ENCODE results near the gene EFHD1.
A peak's percentile ranks its signal among the peaks of the same experiment; 100 is the strongest.

The EFHD1 gene

DNA sequence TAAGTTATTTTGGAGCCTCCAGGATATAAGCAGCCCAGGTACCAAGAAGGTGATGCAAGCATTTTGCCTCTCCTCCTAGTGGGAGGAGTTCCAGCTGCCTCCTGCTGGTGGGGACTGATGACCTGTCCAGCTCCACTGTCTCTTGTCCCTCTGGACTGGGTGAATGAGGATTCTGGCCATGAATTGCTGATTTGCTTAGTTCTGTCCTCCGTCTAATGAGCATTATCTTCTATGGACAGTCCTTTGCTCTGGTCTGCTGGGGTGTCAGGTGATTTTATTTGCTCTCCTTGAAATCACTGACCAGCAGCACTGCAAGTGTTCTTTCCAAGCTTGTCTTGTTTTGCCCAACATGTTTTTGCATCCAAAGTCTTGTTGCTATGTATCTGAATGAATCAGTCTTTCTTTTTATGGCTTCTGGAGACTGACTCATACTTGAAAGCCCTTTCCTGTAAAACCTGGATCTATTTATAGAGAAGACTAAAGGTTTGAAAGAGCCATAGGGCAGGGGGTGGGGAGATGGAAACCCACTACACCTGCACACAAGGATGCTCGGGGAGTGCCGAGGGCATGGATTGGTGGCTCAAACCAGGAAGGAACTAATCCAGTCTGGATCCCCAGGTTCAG lies 40.5 kb upstream of the EFHD1 start:
- DNase-seq (ENCODE audit: low read depth): peak; percentile 83
- H3K4me3 ChIP-seq (ENCODE audit: control insufficient read depth, low read depth, low read length): no peak overlapping the region
- TF ChIP-seq, protein P1, sequence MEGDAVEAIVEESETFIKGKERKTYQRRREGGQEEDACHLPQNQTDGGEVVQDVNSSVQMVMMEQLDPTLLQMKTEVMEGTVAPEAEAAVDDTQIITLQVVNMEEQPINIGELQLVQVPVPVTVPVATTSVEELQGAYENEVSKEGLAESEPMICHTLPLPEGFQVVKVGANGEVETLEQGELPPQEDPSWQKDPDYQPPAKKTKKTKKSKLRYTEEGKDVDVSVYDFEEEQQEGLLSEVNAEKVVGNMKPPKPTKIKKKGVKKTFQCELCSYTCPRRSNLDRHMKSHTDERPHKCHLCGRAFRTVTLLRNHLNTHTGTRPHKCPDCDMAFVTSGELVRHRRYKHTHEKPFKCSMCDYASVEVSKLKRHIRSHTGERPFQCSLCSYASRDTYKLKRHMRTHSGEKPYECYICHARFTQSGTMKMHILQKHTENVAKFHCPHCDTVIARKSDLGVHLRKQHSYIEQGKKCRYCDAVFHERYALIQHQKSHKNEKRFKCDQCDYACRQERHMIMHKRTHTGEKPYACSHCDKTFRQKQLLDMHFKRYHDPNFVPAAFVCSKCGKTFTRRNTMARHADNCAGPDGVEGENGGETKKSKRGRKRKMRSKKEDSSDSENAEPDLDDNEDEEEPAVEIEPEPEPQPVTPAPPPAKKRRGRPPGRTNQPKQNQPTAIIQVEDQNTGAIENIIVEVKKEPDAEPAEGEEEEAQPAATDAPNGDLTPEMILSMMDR (IDR thresholded peaks at IDR 0.05; ENCODE audit: control insufficient read depth, insufficient read depth, low read depth, low read length, missing control alignments): peak; percentile 13

DNA sequence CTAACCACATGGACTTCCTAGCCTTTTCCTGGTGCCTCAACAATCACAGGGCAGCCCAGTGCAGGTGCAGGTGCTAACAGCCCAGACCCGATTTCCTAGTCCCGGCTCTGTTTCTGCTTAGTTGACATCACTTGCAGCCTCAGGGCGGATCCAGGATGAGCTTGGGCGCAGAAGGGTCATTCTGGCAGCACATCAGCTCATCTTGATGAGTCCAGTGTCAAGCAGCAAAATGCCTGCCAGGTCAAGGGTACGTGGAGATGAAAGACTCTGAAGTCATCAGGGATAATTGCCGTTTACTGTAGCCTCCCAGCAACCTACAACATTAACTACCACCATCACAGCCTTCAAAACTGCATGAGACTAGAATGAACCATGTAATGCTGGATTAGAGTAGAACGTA lies 39.4 kb upstream of the EFHD1 start:
- H3K4me3 ChIP-seq (ENCODE audit: control insufficient read depth, low read depth, low read length): no peak overlapping the region
- no peak for DNase-seq (ENCODE audit: low read depth)
- TF ChIP-seq, protein P1 (IDR thresholded peaks at IDR 0.05; ENCODE audit: control insufficient read depth, insufficient read depth, low read depth, low read length, missing control alignments): no peak

DNA sequence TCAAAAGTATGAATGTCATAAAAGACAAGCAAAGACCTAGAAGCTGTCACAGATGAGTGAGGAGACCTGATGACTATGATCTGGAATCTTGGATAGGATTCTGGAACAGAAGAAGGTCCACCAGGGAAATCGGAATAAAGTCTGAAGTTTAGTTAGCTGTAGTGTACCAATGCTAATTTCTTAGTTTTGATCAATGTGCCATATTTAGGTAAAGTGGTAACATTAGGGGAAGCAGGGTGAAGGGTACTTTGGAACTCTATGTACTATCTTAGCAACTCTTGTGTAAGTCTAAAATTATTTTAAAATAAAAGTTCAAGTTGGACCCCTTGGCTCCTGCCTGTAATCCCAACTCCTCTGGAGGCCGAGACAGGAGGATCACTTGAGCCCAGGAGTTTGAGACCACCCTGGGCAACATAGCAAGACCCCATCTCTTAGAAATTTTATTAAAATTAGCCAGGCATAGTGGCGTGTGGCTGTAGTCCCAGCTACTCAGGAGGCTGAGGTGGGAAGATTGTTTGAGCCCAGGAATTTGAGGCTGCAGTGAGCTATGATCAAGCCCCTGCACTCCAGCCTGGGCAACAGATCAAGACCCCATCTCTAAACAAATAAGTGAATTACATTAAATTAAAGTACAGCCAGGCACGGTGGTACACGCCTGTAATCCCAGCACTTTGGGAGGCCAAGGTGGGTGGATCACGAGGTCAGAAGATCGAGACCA lies 35.9 kb upstream of the EFHD1 start:
- H3K4me3 ChIP-seq (ENCODE audit: control insufficient read depth, low read depth, low read length): no peak overlapping the region
- TF ChIP-seq, protein P1 (IDR thresholded peaks at IDR 0.05; ENCODE audit: control insufficient read depth, insufficient read depth, low read depth, low read length, missing control alignments): no peak
- DNase-seq (ENCODE audit: low read depth): no peak

DNA sequence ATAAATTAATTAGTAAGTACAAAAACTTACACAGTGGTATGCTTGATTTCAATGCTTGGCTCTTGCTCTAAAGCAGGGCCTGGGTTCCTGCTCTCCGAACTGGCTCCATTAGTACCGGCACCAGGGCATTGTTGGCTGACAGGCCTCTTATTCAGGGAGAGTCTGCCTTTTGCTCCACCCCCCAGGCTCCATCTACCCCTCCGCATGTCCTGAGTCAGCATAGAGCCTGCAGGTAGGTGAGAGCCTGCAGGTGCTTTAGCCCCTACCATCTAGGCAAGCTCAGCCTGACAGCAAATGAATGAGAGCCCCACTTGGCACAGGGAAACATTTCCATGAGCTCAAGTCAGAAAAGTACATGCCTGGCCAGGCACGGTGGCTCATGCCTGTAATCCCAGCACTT lies 35.1 kb upstream of the EFHD1 start:
- H3K4me3 ChIP-seq (ENCODE audit: control insufficient read depth, low read depth, low read length): no peak overlapping the region
- no peak for DNase-seq (ENCODE audit: low read depth)
- TF ChIP-seq, protein P1 (IDR thresholded peaks at IDR 0.05; ENCODE audit: control insufficient read depth, insufficient read depth, low read depth, low read length, missing control alignments): no peak

DNA sequence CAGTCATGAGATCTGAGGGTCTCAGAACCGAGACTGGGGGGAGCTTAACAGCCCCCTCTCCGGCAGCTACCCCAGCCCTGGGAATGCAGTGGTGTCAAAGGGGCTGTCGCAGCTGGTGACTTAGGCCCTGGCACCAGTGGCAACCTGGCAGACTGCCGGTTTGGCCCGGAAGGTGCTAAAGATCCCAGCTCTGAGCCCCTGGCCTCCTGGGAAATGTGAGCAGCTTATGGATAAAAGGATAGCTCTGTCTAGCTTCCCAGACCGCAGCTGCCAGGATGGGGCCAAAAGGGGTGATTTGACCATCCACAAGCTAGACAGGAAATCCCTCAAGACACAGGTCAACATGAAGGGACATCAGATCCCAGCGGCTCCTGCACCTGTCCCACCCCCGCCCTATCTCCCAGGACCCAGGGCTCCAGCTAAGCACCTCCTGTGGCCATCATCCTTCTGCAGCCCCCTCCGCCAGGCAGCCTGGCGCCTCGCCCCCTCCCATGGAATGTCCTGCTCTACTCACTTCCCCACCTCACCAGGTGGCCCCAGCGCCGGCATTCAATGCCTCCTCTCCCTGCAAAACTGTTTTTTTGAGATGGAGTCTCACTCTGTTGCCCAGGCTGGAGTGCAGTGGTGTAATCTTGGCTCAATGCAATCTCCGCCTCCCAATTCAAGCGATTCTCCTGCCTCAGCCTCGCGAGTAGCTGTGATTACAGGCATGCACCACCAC lies 33.2 kb upstream of the EFHD1 start:
- no peak for DNase-seq (ENCODE audit: low read depth)
- TF ChIP-seq, protein P1 (IDR thresholded peaks at IDR 0.05; ENCODE audit: control insufficient read depth, insufficient read depth, low read depth, low read length, missing control alignments): no peak
- no peak overlapping the region for H3K4me3 ChIP-seq (ENCODE audit: control insufficient read depth, low read depth, low read length)

DNA sequence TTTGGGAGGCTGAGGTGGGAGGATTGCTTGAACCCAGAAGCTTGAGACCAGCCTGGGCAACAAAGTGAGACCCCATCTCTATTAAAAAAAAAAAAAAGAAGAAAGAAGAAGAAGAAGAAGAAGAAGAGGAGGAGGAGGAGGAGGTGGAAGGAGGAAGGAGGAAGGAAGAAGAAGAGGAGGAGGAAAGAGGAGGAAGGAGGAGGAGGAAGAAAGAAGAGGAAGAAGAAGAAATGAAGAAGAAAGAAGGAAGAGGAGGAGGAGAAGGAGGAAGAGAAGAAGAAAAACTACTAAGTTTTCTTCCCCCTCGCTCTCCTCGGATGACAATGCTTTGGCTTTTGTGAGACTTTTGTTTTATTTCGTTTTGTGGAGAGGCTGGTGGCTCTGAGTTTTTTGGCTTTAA lies 30.1 kb upstream of the EFHD1 start:
- TF ChIP-seq, protein P1 (IDR thresholded peaks at IDR 0.05; ENCODE audit: control insufficient read depth, insufficient read depth, low read depth, low read length, missing control alignments): no peak
- no peak overlapping the region for H3K4me3 ChIP-seq (ENCODE audit: control insufficient read depth, low read depth, low read length)
- no peak for DNase-seq (ENCODE audit: low read depth)
